Transverse colon (tissue), 4 donors: ENCODE results near the gene WFS1. TPM values are rescaled to one million over a fixed set of nuclear protein-coding genes. Genes with fewer than 3 reads are reported as not detected.
A peak's percentile ranks its signal among the peaks of the same experiment; 100 is the strongest.

ENCODE experiments used
- DNase-seq: peaks from one replicate; pipeline ENCODE4 v3.0.0-alpha.2; 2019
- H3K27ac ChIP-seq, 4 donors: fragments of 200-600 bp; sonication (generic); 2 replicates each; pipeline ENCODE4 v1.5.1; 2016 to 2018; ENCODE audit warnings: inconsistent platforms in 4 of 4
- H3K27me3 ChIP-seq: fragments of 200-600 bp; sonication (generic); 2 replicates; pipeline ENCODE4 v1.5.1; 2017; ENCODE audit warnings: inconsistent platforms
- H3K36me3 ChIP-seq, 4 donors: fragments of 200-600 bp; sonication (generic); 2 replicates each; pipeline ENCODE4 v1.5.1; 2017 to 2019; ENCODE audit warnings: inconsistent platforms in 4 of 4
- H3K4me1 ChIP-seq, 4 donors: fragments of 200-600 bp; sonication (generic); 2 replicates each; pipeline ENCODE4 v1.5.1; 2017 to 2020; ENCODE audit warnings: inconsistent platforms in 4 of 4
- H3K4me3 ChIP-seq, 4 donors: fragments of 200-600 bp; sonication (generic); 1 replicate in 1 of 4; 2 replicates in 3 of 4; pipeline versions ENCODE4 v1.5.1 to v1.6.1; 2017 to 2019; ENCODE audit warnings: inconsistent platforms in 4 of 4
- H3K9me3 ChIP-seq, 2 donors: fragments of 200-600 bp; sonication (generic); 2 replicates each; pipeline ENCODE4 v1.5.1; 2017 to 2019; ENCODE audit warnings: inconsistent platforms in 2 of 2
- CTCF ChIP-seq, 5 experiments: fragments of 200-600 bp in 3 of 5; fragments of 450-650 bp in 2 of 5; sonication (generic) in 3 of 5; IDR thresholded peaks; 1 replicate in 2 of 5; 2 replicates in 3 of 5; pipeline ENCODE4 v1.5.1; 2016 to 2017; ENCODE audit warnings: antibody characterized with exemption in 5 of 5, inconsistent platforms in 3 of 5, mild to moderate bottlenecking in 2 of 5, moderate library complexity in 1 of 5
- EP300 ChIP-seq: sonication (generic); formaldehyde crosslinking; IDR thresholded peaks from one replicate; pipeline ENCODE4 v1.6.1; 2017; ENCODE audit warnings: antibody characterized with exemption, low read depth
- POLR2A ChIP-seq: fragments of 450-650 bp; IDR thresholded peaks from one replicate; pipeline ENCODE4 v1.6.1; 2016; ENCODE audit warnings: antibody characterized with exemption, mild to moderate bottlenecking, moderate library complexity
- POLR2AphosphoS5 ChIP-seq, 3 donors: sonication (generic); formaldehyde crosslinking; IDR thresholded peaks; one replicate each; pipeline ENCODE4 v1.6.1; 2016; ENCODE audit warnings: antibody characterized with exemption in 3 of 3
- WGBS, 2 donors: methylation state at CpG; one replicate each; pipeline ENCODE4 v1.1.5; 2018; ENCODE audit warnings: low coverage in 1 of 2; 5-methylcytosine and 5-hydroxymethylcytosine counted together
- in situ Hi-C, 4 donors: fragments of 200-750 bp; cut with MboI; loops; one replicate each; pipeline versions ENCODE4 v1.15.0 to v1.15.1; 2017; ENCODE audit warnings: low sequenced_read_pairs in 3 of 4, low pct_ligation_motif_present in 1 of 4, low pct_unique_long_range_greater_than_20kb in 1 of 4
- intact Hi-C: fragments of 100-400 bp; cut with DNase I; formaldehyde crosslinking; loops from one replicate; pipeline ENCODE4 v1.15.1; 2023; ENCODE audit warnings: low total_unique reads
- total RNA-seq, 4 donors: library from RNA; depleted of rRNA; stranded (reverse); fragments of >200 nt; gene quantifications; one replicate each; pipeline ENCODE4 v1.1.0, GENCODE V29; 2016

Gene WFS1
- total RNA-seq, 4 donors from 2014 or later: 11.5 to 23.5 (median 20.8) TPM

GRCh38 chr4:6306299-6306698 is 36.6 kb downstream of the WFS1 start:
- Histone ChIP-seq H3K27ac (no peak overlapping the region), H3K4me3 (no peak overlapping the region), H3K4me1 (no peaks in the 10 kb centered on the region), H3K9me3 (no peaks in the 10 kb centered on the region), H3K27me3 (peaks cover 21% of the 10 kb centered on the region), H3K36me3 (peaks cover 0 to 5% (median 0%) of the 10 kb centered on the region in 4 donors)
- intact Hi-C loops (loop anchor here (5.0 kb wide), 1 partner anchor 1781 kb away; no protein-coding TSS in a partner anchor), in situ Hi-C loops (no loop called here)
- no peak for DNase-seq
- 85% methylated on average over 5 of the region's 5 CpGs; no CpG with 5 or more reads in 1 of the 2 donors for WGBS, 2 donors
- TF ChIP-seq EP300 (no peak), POLR2AphosphoS5 (IDR thresholded peaks at IDR 0.05) (no peak), POLR2A (no peak), CTCF (IDR thresholded peaks at IDR 0.05) (no peak)

- H3K27me3 ChIP-seq: peaks cover 21% of the 10 kb centered on the region
- 74% methylated on average over 12 of the region's 12 CpGs; no CpG with 5 or more reads in 1 of the 2 donors for WGBS, 2 donors
Measured at GRCh38 chr4:6307230-6307629, 37.6 kb downstream of the WFS1 start.

GRCh38 chr4:6307891-6308290 is 38.2 kb downstream of the WFS1 start:
- Histone ChIP-seq H3K9me3 (no peaks in the 10 kb centered on the region), H3K27ac (no peak overlapping the region), H3K27me3 (peaks cover 21% of the 10 kb centered on the region), H3K36me3 (no peaks in the 10 kb centered on the region), H3K4me1 (no peaks in the 10 kb centered on the region), H3K4me3 (no peak overlapping the region)
- in situ Hi-C loops: no loop called here
- DNase-seq: no peak
- intact Hi-C loops: loop anchor here (5.0 kb wide), 1 partner anchor 1779 kb away; no protein-coding TSS in a partner anchor
- 81 to 83% methylated on average over 1 to 8 of the region's 8 CpGs for WGBS, 2 donors
- TF ChIP-seq CTCF (IDR thresholded peaks at IDR 0.05): no peak
- no peak for TF ChIP-seq POLR2A
- TF ChIP-seq EP300: no peak
- TF ChIP-seq POLR2AphosphoS5 (IDR thresholded peaks at IDR 0.05): no peak

More at GRCh38 chr4:6307230-6307629, 37.6 kb downstream of the WFS1 start:
- in situ Hi-C loops (no loop called here), intact Hi-C loops (loop anchor here (5.0 kb wide), 1 partner anchor 1780 kb away; no protein-coding TSS in a partner anchor)
- DNase-seq: no peak
- Histone ChIP-seq H3K9me3 (no peaks in the 10 kb centered on the region), H3K4me1 (no peaks in the 10 kb centered on the region), H3K27ac (no peak overlapping the region), H3K36me3 (no peaks in the 10 kb centered on the region), H3K4me3 (no peak overlapping the region)
- TF ChIP-seq POLR2A: no peak
- TF ChIP-seq POLR2AphosphoS5 (IDR thresholded peaks at IDR 0.05): no peak
- TF ChIP-seq CTCF (IDR thresholded peaks at IDR 0.05): no peak
- TF ChIP-seq EP300: no peak

GRCh38 chr4:6308899-6309643 is 39.4 kb downstream of the WFS1 start:
- Histone ChIP-seq H3K27ac (peak overlapping the region in 1 of 4 donors; percentile 25), H3K4me3 (peak overlapping the region; percentile 2 to 45 (median 28)), H3K4me1 (no peaks in the 10 kb centered on the region), H3K36me3 (no peaks in the 10 kb centered on the region), H3K27me3 (peaks cover 21% of the 10 kb centered on the region), H3K9me3 (no peaks in the 10 kb centered on the region)
- in situ Hi-C loops: no loop called here
- WGBS, 2 donors: 31% methylated on average over 45 of the region's 65 CpGs; no CpG with 5 or more reads in 1 of the 2 donors
- intact Hi-C loops: loop anchor here (5.0 kb wide), 1 partner anchor 1778 kb away; no protein-coding TSS in a partner anchor
- DNase-seq: no peak
- no peak for TF ChIP-seq EP300
- TF ChIP-seq POLR2AphosphoS5 (IDR thresholded peaks at IDR 0.05): no peak
- no peak for TF ChIP-seq CTCF (IDR thresholded peaks at IDR 0.05)
- TF ChIP-seq POLR2A: no peak
